Uterus (tissue), 4 donors: ENCODE results near the gene TMEM269. TPM values are rescaled to one million over a fixed set of nuclear protein-coding genes. Genes with fewer than 3 reads are reported as not detected.
A peak's percentile ranks its signal among the peaks of the same experiment; 100 is the strongest.
"Not testable (repeated sequence)": the region's sequence is repeated elsewhere in the genome, so short reads cannot be mapped to it uniquely, and the experiment has no call there.

Source experiments
- DNase-seq, 2 donors: peaks; one replicate each; pipeline ENCODE4 v3.0.0-alpha.2; 2019 to 2020
- H3K27ac ChIP-seq, 2 donors: fragments of 200-600 bp; sonication (generic); 1 replicate in 1 of 2; 2 replicates in 1 of 2; pipeline ENCODE4 v1.5.1; 2016 to 2018
- H3K27me3 ChIP-seq, 2 donors: fragments of 200-600 bp; sonication (generic); one replicate each; pipeline ENCODE4 v1.5.1; 2018 to 2019; ENCODE audit warnings: control low read depth in 1 of 2
- H3K36me3 ChIP-seq, 2 donors: fragments of 200-600 bp; sonication (generic); one replicate each; pipeline ENCODE4 v1.5.1; 2019; ENCODE audit warnings: control low read depth in 1 of 2
- H3K4me1 ChIP-seq, 2 donors: fragments of 200-600 bp; sonication (generic); one replicate each; pipeline ENCODE4 v1.5.1; 2018 to 2019; ENCODE audit warnings: control low read depth in 1 of 2
- H3K4me3 ChIP-seq, 2 donors: fragments of 200-600 bp; sonication (generic); 1 replicate in 1 of 2; 2 replicates in 1 of 2; pipeline ENCODE4 v1.5.1; 2018 to 2019; ENCODE audit warnings: mild to moderate bottlenecking in 1 of 2
- H3K9me3 ChIP-seq, 2 donors: fragments of 200-600 bp; sonication (generic); one replicate each; pipeline ENCODE4 v1.5.1; 2019; ENCODE audit warnings: control low read depth in 1 of 2
- CTCF ChIP-seq, 4 experiments: fragments of 200-600 bp in 2 of 4; fragments of 450-650 bp in 2 of 4; sonication (generic) in 2 of 4; IDR thresholded peaks; one replicate each; pipeline ENCODE4 v1.5.1; 2016 to 2019; ENCODE audit warnings: antibody characterized with exemption in 4 of 4, mild to moderate bottlenecking in 2 of 4, moderate library complexity in 1 of 4
- POLR2A ChIP-seq, 2 donors: fragments of 450-650 bp; IDR thresholded peaks; one replicate each; pipeline ENCODE4 v1.6.1; 2016; ENCODE audit warnings: antibody characterized with exemption in 2 of 2, mild to moderate bottlenecking in 1 of 2, moderate library complexity in 1 of 2
- intact Hi-C: fragments of 100-400 bp; cut with DNase I; formaldehyde crosslinking; loops from one replicate; pipeline ENCODE4 v1.15.1; 2023; ENCODE audit warnings: low total_unique reads
- total RNA-seq, 4 donors: library from RNA; depleted of rRNA in 3 of 4; stranded (reverse); fragments of >200 nt in 3 of 4; gene quantifications; one replicate each; pipeline versions ENCODE4 v1.1.0 to v1.2.4, GENCODE V29; 2014 to 2023
- donor health status: DM: yes; HTN: yes; CAD: no.

TMEM269 gene
- total RNA-seq, 4 donors from 2014 or later: 0.07 to 1.1 TPM; not detected in 2

GRCh38 chr1:42807056-42807668 is 22.4 kb downstream of the TMEM269 start:
- H3K36me3 ChIP-seq: no peaks in the 10 kb centered on the region
- no peak overlapping the region for H3K4me3 ChIP-seq
- intact Hi-C loops: no loop called here
- H3K4me1 ChIP-seq: no peaks in the 10 kb centered on the region
- TF ChIP-seq CTCF (IDR thresholded peaks at IDR 0.05): no peak
- TF ChIP-seq POLR2A (IDR thresholded peaks at IDR 0.05): no peak
- H3K27ac ChIP-seq: no peak overlapping the region
- no peaks in the 10 kb centered on the region for H3K27me3 ChIP-seq
- no peaks in the 10 kb centered on the region for H3K9me3 ChIP-seq
- DNase-seq: no peak

GRCh38 chr1:42814815-42815214 is 30.0 kb downstream of the TMEM269 start:
- H3K4me1 ChIP-seq, H3K36me3 ChIP-seq, H3K27me3 ChIP-seq, H3K4me3 ChIP-seq, H3K27ac ChIP-seq, DNase-seq, H3K9me3 ChIP-seq, intact Hi-C loops: not testable (repeated sequence)

DNA sequence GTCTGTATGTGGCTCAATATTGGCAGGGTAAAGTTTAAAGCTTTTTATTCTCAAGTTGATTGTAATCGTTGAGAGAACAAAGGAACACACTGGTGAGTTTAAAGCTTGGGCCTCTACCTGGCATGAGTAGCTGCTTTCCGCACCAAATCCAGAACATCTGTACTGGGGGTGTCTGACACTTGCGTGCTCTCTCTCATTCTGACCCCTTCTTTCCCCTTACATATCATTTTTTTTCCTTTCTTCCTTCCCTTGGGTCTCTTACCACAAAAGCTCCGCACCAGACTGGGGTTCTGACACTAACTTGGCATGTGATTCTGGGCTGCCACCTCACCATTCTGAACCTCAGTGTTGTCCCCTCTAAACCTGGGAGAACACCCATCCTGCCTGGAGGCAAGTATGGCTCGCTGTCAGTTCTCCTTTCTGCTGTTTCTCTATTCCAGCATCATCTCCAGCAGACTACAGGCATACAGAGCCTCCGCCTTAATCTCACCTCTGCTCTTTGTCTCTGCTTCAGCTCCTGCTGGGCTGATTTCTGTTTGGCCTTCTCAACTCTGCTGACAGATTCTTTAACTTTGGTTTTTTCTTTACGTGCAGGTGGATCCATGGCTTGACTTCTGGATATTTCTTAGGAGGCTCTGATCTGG is 31.3 kb downstream of the TMEM269 start:
- intact Hi-C loops: no loop called here
- Histone ChIP-seq H3K9me3 (no peaks in the 10 kb centered on the region), H3K4me1 (peaks cover 0 to 7% of the 10 kb centered on the region in 2 donors), H3K27me3 (no peaks in the 10 kb centered on the region), H3K4me3 (peak overlapping the region; percentile 64 to 83), H3K27ac (peak overlapping the region; percentile 95 to 98), H3K36me3 (no peaks in the 10 kb centered on the region)
- no peak for DNase-seq
- no peak for TF ChIP-seq POLR2A (IDR thresholded peaks at IDR 0.05)
- TF ChIP-seq CTCF (IDR thresholded peaks at IDR 0.05): no peak

GRCh38 chr1:42816585-42817439 is 32.0 kb downstream of the TMEM269 start, which contains the start of the genes ERMAP and SVBP:
ERMAP (plus strand) TSS chr1:42817122; CDS start chr1:42830449, 13,327 bp downstream.
SVBP (minus strand) TSS chr1:42817397; CDS start chr1:42816544, 853 bp downstream.
- Histone ChIP-seq H3K36me3 (no peaks in the 10 kb centered on the region), H3K27ac (peak within 1 kb of the TSS; percentile 95 to 98), H3K27me3 (no peaks in the 10 kb centered on the region), H3K9me3 (no peaks in the 10 kb centered on the region), H3K4me1 (peaks cover 0 to 7% of the 10 kb centered on the region in 2 donors), H3K4me3 (peak within 1 kb of the TSS; percentile 64 to 83)
- DNase-seq: peak; percentile 91 to 94
- intact Hi-C loops: no loop called here
- TF ChIP-seq POLR2A (IDR thresholded peaks at IDR 0.05) (peak in 1 of 2 donors; percentile 64), CTCF (IDR thresholded peaks at IDR 0.05) (peak in 1 of 4 experiments; percentile 9)

DNA sequence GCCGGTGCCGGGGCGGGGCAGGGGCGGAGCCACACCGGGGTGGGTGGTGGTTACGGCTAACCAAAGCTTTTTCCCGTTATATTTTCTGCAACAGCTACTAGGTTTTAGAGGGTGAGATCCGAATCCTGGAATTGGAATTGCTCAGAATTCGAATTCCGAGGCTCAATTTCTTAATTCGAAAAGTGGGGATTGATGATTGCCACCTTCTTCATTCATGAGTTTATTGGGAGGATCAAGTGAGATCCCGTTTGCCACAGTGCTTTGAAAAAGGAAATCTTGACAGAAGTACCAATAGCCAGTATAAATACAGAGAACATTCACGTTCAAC is 32.6 kb downstream of the TMEM269 start:
- peak overlapping the region; percentile 95 to 98 for H3K27ac ChIP-seq

More for the DNA sequence above, 32.6 kb downstream of the TMEM269 start:
- Histone ChIP-seq H3K9me3 (no peaks in the 10 kb centered on the region), H3K27me3 (no peaks in the 10 kb centered on the region), H3K4me1 (peaks cover 0 to 7% of the 10 kb centered on the region in 2 donors), H3K4me3 (peak overlapping the region; percentile 64 to 83), H3K36me3 (no peaks in the 10 kb centered on the region)
- intact Hi-C loops: no loop called here
- no peak for TF ChIP-seq POLR2A (IDR thresholded peaks at IDR 0.05)
- TF ChIP-seq CTCF (IDR thresholded peaks at IDR 0.05): no peak
- DNase-seq: no peak
